Brain microvascular endothelial cell (primary cell): ENCODE data around the gene MYCBP.

Experiments
- DNase-seq: peaks from one replicate; pipeline ENCODE4 v3.0.0-alpha.2; 2020
- H3K27ac ChIP-seq: fragments of 250-450 bp; sonication (Bioruptor Pico); 2 replicates; pipeline ENCODE4 v1.5.1; 2020; ENCODE audit warnings: mild to moderate bottlenecking, moderate library complexity
- H3K27me3 ChIP-seq: fragments of 250-450 bp; sonication (Bioruptor Pico); replicated peaks from 2 replicates; pipeline ENCODE4 v1.5.1; 2020; ENCODE audit warnings: mild to moderate bottlenecking
- H3K36me3 ChIP-seq: fragments of 250-450 bp; sonication (Bioruptor Pico); replicated peaks from 2 replicates; pipeline ENCODE4 v1.5.1; 2020; ENCODE audit warnings: mild to moderate bottlenecking
- H3K4me3 ChIP-seq: 2 replicates; pipeline ENCODE4 v1.5.1; 2011; ENCODE audit warnings: low read depth, mild to moderate bottlenecking, control low read depth, low read length, moderate library complexity
- in situ Hi-C: cut with HindIII; loops from 2 replicates; pipeline ENCODE4 v1.10.0; 2017; ENCODE audit warnings: low sequenced_read_pairs, low pct_ligation_motif_present
- TF ChIP-seq, protein P1 (sequence below): IDR thresholded peaks from 2 replicates; pipeline ENCODE4 v1.5.1; 2011; ENCODE audit warnings: low read depth, mild to moderate bottlenecking, moderate library complexity, low read length, control low read depth, inconsistent platforms; ENCODE audit errors: missing control alignments

MYCBP gene

DNA sequence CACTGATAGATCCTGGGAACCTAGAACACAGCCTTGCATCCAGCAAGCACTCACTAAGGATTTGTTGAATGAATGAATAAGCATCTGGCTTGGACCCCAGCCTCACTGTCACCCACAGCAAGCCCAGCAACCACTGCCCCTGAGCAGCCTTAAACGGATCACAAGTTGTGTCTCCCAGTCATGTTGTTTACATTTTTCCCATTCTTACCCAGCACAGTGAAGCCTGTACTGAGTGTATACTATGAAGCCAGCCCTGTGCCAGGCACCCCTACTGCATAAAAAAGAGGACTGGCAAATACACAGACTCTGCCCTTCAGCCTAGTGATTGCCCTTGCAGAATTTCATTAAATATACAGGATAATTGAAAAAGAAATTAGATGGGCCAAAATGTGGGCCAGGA is 43.8 kb downstream of the MYCBP start:
- Histone ChIP-seq H3K27ac (no peak overlapping the region), H3K4me3 (no peak overlapping the region), H3K36me3 (no peaks in the 10 kb centered on the region), H3K27me3 (peaks cover 18% of the 10 kb centered on the region)
- in situ Hi-C loops, result no loop called here
- TF ChIP-seq, protein P1, sequence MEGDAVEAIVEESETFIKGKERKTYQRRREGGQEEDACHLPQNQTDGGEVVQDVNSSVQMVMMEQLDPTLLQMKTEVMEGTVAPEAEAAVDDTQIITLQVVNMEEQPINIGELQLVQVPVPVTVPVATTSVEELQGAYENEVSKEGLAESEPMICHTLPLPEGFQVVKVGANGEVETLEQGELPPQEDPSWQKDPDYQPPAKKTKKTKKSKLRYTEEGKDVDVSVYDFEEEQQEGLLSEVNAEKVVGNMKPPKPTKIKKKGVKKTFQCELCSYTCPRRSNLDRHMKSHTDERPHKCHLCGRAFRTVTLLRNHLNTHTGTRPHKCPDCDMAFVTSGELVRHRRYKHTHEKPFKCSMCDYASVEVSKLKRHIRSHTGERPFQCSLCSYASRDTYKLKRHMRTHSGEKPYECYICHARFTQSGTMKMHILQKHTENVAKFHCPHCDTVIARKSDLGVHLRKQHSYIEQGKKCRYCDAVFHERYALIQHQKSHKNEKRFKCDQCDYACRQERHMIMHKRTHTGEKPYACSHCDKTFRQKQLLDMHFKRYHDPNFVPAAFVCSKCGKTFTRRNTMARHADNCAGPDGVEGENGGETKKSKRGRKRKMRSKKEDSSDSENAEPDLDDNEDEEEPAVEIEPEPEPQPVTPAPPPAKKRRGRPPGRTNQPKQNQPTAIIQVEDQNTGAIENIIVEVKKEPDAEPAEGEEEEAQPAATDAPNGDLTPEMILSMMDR, result no peak
- no peak for DNase-seq

GRCh38 chr1:38827318-38827717 is 45.8 kb downstream of the MYCBP start:
- no peaks in the 10 kb centered on the region for H3K36me3 ChIP-seq
- no peak for DNase-seq
- no peak overlapping the region for H3K4me3 ChIP-seq
- in situ Hi-C loops, result no loop called here
- H3K27me3 ChIP-seq, result peaks cover 20% of the 10 kb centered on the region
- H3K27ac ChIP-seq, result no peak overlapping the region
- TF ChIP-seq, protein P1, result no peak

- Histone ChIP-seq H3K27ac (no peak overlapping the region), H3K36me3 (no peaks in the 10 kb centered on the region), H3K4me3 (no peak overlapping the region), H3K27me3 (peaks cover 20% of the 10 kb centered on the region)
- TF ChIP-seq, protein P1, result no peak
- no peak for DNase-seq
- in situ Hi-C loops, result no loop called here
These were observed 46.3 kb downstream of the MYCBP start for GRCh38 chr1:38826886-38827285.

GRCh38 chr1:38826262-38826661 is 46.9 kb downstream of the MYCBP start:
- H3K4me3 ChIP-seq, result no peak overlapping the region
- H3K27ac ChIP-seq, result no peak overlapping the region
- in situ Hi-C loops, result no loop called here
- peaks cover 23% of the 10 kb centered on the region for H3K27me3 ChIP-seq
- TF ChIP-seq, protein P1, result no peak
- DNase-seq, result no peak
- no peaks in the 10 kb centered on the region for H3K36me3 ChIP-seq

GRCh38 chr1:38820860-38821259 is 52.3 kb downstream of the MYCBP start:
- TF ChIP-seq, protein P1, result no peak
- in situ Hi-C loops, result loop anchor here (25.0 kb wide), 1 partner anchor 784 kb away; the partner anchor contains the start of gene POU3F1
- H3K36me3 ChIP-seq, result no peaks in the 10 kb centered on the region
- H3K27me3 ChIP-seq, result peaks cover 46% of the 10 kb centered on the region
- no peak overlapping the region for H3K27ac ChIP-seq
- DNase-seq, result no peak
- no peak overlapping the region for H3K4me3 ChIP-seq

DNA sequence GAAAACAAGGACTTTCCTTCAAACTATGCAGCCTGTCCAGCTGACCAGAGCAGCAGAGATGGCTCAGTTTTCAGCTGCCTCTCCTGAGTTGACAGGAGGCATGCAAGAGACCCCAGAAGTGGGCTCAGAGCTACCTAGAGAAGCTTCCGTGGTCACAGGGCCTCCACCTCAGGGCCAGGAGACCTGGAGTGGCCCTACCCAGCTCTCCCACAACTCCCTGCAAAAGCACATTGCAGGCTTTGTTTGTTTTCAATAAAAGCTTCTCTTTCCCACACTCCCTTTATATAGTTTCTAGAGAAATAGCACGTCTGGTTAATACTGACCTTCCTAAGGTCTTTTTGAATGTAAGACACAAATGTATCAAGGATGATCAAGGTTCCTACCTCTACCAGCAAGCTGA is 53.6 kb downstream of the MYCBP start:
- no peak overlapping the region for H3K4me3 ChIP-seq
- H3K27ac ChIP-seq, result no peak overlapping the region
- in situ Hi-C loops, result loop anchor here (25.0 kb wide), 1 partner anchor 782 kb away; the partner anchor contains the start of gene POU3F1
- H3K27me3 ChIP-seq, result peaks cover 56% of the 10 kb centered on the region
- H3K36me3 ChIP-seq, result no peaks in the 10 kb centered on the region
- TF ChIP-seq, protein P1, result no peak
- DNase-seq, result no peak
